C4-2B (cell line): ENCODE results near the gene GIPR.

Source experiments
- ZFX ChIP-seq: fragments of 450-650 bp; IDR thresholded peaks from 2 replicates; pipeline ENCODE4 v1.6.1; 2017
- TF ChIP-seq, protein P1 (sequence below): fragments of 450-650 bp; conservative IDR thresholded peaks from 2 replicates; pipeline ENCODE4 v1.5.1; 2017; ENCODE audit warnings: mild to moderate bottlenecking

DNA sequence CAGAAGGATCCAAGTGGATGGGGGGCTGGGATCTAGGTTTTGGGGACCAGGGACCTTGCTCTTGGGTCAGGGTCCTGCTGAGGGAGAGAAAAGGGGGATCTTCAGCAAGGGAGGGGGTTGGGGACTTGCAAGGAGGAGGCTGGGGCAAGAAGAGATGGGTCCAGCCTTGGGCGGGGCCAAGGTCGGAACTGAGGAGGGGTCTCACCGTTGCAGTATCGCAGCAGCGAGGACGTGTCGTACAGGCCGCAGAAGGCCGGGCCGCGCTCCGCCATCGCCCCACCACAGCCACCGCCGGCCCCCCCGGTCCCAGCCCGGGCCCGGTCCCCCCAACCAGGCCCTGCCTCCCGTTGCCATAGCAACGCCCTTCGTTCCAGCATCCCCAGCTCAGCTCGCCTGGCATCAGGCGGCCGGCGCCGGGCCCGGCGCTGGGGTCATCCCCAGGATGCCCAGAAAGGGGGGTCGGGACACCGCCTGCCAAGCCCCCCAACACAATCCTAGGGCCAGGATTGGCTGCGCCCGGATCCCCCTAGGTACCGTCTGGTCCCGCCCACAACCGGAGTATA, 22.9 kb upstream of the GIPR start:
- TF ChIP-seq, protein P1, sequence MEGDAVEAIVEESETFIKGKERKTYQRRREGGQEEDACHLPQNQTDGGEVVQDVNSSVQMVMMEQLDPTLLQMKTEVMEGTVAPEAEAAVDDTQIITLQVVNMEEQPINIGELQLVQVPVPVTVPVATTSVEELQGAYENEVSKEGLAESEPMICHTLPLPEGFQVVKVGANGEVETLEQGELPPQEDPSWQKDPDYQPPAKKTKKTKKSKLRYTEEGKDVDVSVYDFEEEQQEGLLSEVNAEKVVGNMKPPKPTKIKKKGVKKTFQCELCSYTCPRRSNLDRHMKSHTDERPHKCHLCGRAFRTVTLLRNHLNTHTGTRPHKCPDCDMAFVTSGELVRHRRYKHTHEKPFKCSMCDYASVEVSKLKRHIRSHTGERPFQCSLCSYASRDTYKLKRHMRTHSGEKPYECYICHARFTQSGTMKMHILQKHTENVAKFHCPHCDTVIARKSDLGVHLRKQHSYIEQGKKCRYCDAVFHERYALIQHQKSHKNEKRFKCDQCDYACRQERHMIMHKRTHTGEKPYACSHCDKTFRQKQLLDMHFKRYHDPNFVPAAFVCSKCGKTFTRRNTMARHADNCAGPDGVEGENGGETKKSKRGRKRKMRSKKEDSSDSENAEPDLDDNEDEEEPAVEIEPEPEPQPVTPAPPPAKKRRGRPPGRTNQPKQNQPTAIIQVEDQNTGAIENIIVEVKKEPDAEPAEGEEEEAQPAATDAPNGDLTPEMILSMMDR: no peak
- no peak for TF ChIP-seq ZFX
